ENCODE data around the gene DAPK3. TPM values are rescaled to one million over a fixed set of nuclear protein-coding genes. Genes with fewer than 3 reads are reported as not detected.
"Not testable (repeated sequence)": the region's sequence is repeated elsewhere in the genome, so short reads cannot be mapped to it uniquely, and the experiment has no call there.

The DAPK3 gene
- total RNA-seq, 1 experiment from 2014 or later = 121 TPM

DNA sequence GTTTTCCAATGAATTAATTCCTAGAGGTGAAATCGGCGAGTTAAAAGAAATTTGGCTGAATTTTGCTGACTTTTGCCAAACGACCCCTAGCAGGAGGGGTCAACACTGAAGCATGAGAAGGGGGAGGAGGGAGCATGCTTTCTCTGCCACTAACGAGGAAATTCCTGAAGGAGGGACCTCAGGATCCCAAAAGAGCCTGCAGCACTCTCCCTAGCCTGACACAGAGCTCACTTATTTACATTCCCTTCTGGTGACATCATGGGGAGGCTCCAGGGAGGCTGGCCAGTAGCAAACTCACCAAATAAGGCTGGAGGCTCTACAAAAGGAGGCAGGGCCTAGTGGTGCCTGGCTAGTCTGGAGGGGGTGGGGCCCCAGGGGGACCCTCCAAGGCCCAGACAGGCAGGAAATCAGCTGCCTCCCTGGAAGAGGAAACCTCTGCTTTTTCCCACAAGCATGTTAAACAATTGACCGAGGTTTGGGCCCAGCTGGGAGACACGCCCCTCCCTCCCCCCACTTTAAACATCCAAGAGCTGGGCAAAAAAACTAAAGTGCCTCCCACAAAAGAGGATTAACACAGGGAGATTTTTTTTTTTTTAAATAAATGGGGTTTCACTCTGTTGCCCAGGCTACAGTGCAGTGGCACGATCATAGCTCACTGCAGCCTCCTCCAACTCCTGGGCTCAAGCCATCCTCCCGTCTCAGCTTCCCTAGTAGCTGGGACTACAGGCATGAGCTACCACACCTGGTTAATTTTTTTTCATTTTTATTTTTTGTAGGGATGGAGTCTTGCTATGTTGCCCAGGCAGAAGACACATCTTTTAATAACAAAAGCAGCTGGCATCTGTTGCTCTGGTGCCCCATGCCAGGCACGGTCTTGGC, 2.1 kb downstream of the DAPK3 start:
- H3K4me1 ChIP-seq (ENCODE audit: insufficient read depth, low read length) = peaks cover 2% of the 10 kb centered on the region; the same call in 1 of the 2 replicates
- no peak overlapping the region for H2BK15ac ChIP-seq (ENCODE audit: low read depth, low read length)
- peaks cover 13% of the 10 kb centered on the region; the same call in 1 of the 2 replicates for H3K79me2 ChIP-seq (ENCODE audit: insufficient read depth, low read length)
- no peak overlapping the region for H2AK5ac ChIP-seq (ENCODE audit: insufficient read length, low read length)
- H3K23me2 ChIP-seq (ENCODE audit: insufficient read length, low read depth, low read length, poor library complexity, severe bottlenecking) = peaks cover 13% of the 10 kb centered on the region
- H4K5ac ChIP-seq (ENCODE audit: insufficient read length, low read depth, low read length) = no peak overlapping the region
- peak overlapping the region; percentile 38 for H3T11ph ChIP-seq (ENCODE audit: low read length)
- no peaks in the 10 kb centered on the region for H3K9me3 ChIP-seq (ENCODE audit: control insufficient read depth, low read depth, low read length)
- no peak overlapping the region for H3K14ac ChIP-seq (ENCODE audit: insufficient read depth, low read length)
- no peak overlapping the region for H2BK5ac ChIP-seq (ENCODE audit: insufficient read length, low read length)
- peaks cover 24 to 50% (median 49%) of the 10 kb centered on the region in 3 experiments; a peak in 6 of 7 replicates for H3K36me3 Mint-ChIP-seq (ENCODE audit: insufficient read depth in 1 of 3, low read depth in 3 of 3)
- H3K56ac ChIP-seq (ENCODE audit: insufficient read length, low read depth, low read length) = no peak overlapping the region
- H2BK20ac ChIP-seq (ENCODE audit: low read depth, low read length, poor library complexity, severe bottlenecking) = no peak overlapping the region
- no peak overlapping the region for H3K9ac ChIP-seq (ENCODE audit: extremely low read depth, insufficient read length, low read length)
- no peak overlapping the region for H4K91ac ChIP-seq (ENCODE audit: insufficient read length, low read depth, low read length)
- H3K27ac Mint-ChIP-seq = peak overlapping the region; percentile 98 to 99 (median 99)
- peak; percentile 99 for DNase-seq
- TF ChIP-seq, protein P1, sequence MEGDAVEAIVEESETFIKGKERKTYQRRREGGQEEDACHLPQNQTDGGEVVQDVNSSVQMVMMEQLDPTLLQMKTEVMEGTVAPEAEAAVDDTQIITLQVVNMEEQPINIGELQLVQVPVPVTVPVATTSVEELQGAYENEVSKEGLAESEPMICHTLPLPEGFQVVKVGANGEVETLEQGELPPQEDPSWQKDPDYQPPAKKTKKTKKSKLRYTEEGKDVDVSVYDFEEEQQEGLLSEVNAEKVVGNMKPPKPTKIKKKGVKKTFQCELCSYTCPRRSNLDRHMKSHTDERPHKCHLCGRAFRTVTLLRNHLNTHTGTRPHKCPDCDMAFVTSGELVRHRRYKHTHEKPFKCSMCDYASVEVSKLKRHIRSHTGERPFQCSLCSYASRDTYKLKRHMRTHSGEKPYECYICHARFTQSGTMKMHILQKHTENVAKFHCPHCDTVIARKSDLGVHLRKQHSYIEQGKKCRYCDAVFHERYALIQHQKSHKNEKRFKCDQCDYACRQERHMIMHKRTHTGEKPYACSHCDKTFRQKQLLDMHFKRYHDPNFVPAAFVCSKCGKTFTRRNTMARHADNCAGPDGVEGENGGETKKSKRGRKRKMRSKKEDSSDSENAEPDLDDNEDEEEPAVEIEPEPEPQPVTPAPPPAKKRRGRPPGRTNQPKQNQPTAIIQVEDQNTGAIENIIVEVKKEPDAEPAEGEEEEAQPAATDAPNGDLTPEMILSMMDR (conservative IDR thresholded peaks at IDR 0.05) = no peak
- H3K23ac ChIP-seq (ENCODE audit: insufficient read length, low read depth, low read length) = no peak overlapping the region
- H3K27me3 ChIP-seq (ENCODE audit: insufficient read depth, low read length) = no peaks in the 10 kb centered on the region
- H3K4me3 Mint-ChIP-seq = peak overlapping the region; percentile 94 to 95
- H3K4ac ChIP-seq (ENCODE audit: low read depth, low read length) = peak overlapping the region; percentile 49; the same call in 1 of the 2 replicates
- H3K27me3 Mint-ChIP-seq (ENCODE audit: low read depth) = peaks cover 2% of the 10 kb centered on the region
- peaks cover 22 to 34% of the 10 kb centered on the region in 2 experiments for H3K4me1 Mint-ChIP-seq
- H3K27ac ChIP-seq (ENCODE audit: insufficient read length, low read depth, low read length) = peak overlapping the region; percentile 38
- H2BK12ac ChIP-seq (ENCODE audit: insufficient read length, low read depth, low read length) = no peak overlapping the region
- H3K79me1 ChIP-seq (ENCODE audit: insufficient read depth, low read depth, low read length, poor library complexity, severe bottlenecking) = peaks cover 7% of the 10 kb centered on the region
- no peak overlapping the region for H4K8ac ChIP-seq (replicated peaks; ENCODE audit: insufficient read length, low read depth, low read length)
- H3K18ac ChIP-seq (ENCODE audit: insufficient read length, low read depth, low read length) = peak overlapping the region; percentile 75
- H2BK120ac ChIP-seq (ENCODE audit: low read depth, low read length, poor library complexity, severe bottlenecking) = peak overlapping the region; percentile 65
- no peaks in the 10 kb centered on the region for H3K9me3 Mint-ChIP-seq
- peak overlapping the region; percentile 96 for H3K4me2 ChIP-seq (ENCODE audit: insufficient read depth, insufficient read length, low read length)
- no peaks in the 10 kb centered on the region for H4K20me1 ChIP-seq (ENCODE audit: control insufficient read depth, insufficient read depth, insufficient read length)
- H2AFZ ChIP-seq (ENCODE audit: low read length) = no peak overlapping the region
- WGBS (ENCODE audit: extremely low coverage, insufficient read length, low lambda C conversion rate) = no CpG with 5 or more reads among the region's 9 CpGs

DNA sequence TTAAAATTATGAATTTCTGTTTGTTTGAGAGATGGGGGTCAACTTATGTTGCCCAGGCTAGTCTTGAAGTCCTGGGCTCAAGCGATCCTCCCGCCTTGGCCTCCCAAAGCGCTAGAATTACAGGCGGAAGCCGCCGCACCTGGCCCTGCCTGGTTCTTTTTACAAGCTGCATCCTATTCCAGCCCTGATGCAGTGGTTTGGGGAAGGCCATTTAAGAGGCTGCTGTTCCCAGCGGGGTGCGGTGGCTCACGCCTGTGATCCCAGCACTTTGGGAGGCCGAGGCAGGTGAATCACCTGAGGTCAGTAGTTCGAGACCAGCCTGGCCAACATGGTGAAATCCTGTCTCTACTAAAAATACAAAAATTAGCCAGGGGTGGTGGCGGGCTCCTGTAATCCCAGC, 2.9 kb downstream of the DAPK3 start:
- H2AK5ac ChIP-seq (ENCODE audit: insufficient read length, low read length); H4K20me1 ChIP-seq (ENCODE audit: control insufficient read depth, insufficient read depth, insufficient read length); H2BK5ac ChIP-seq (ENCODE audit: insufficient read length, low read length); H2BK12ac ChIP-seq (ENCODE audit: insufficient read length, low read depth, low read length); H3K23ac ChIP-seq (ENCODE audit: insufficient read length, low read depth, low read length); H3T11ph ChIP-seq (ENCODE audit: low read length); H3K9me3 ChIP-seq (ENCODE audit: control insufficient read depth, low read depth, low read length); H4K5ac ChIP-seq (ENCODE audit: insufficient read length, low read depth, low read length); H3K4me2 ChIP-seq (ENCODE audit: insufficient read depth, insufficient read length, low read length); H3K79me1 ChIP-seq (ENCODE audit: insufficient read depth, low read depth, low read length, poor library complexity, severe bottlenecking); H2BK15ac ChIP-seq (ENCODE audit: low read depth, low read length); H4K8ac ChIP-seq (replicated peaks; ENCODE audit: insufficient read length, low read depth, low read length); H3K56ac ChIP-seq (ENCODE audit: insufficient read length, low read depth, low read length); H3K27me3 ChIP-seq (ENCODE audit: insufficient read depth, low read length); H3K27me3 Mint-ChIP-seq (ENCODE audit: low read depth); H2AFZ ChIP-seq (ENCODE audit: low read length); H3K4me1 ChIP-seq (ENCODE audit: insufficient read depth, low read length); H3K9ac ChIP-seq (ENCODE audit: extremely low read depth, insufficient read length, low read length); H3K9me3 Mint-ChIP-seq: not testable (repeated sequence)
- peak overlapping the region in 1 of 2 experiments; percentile 95; a peak in 1 of 5 replicates for H3K4me3 Mint-ChIP-seq
- Histone ChIP-seq H3K27ac (ENCODE audit: insufficient read length, low read depth, low read length) (peak overlapping the region; percentile 33), H2BK120ac (ENCODE audit: low read depth, low read length, poor library complexity, severe bottlenecking) (peak overlapping the region; percentile 65), H2BK20ac (ENCODE audit: low read depth, low read length, poor library complexity, severe bottlenecking) (peak overlapping the region; percentile 85), H4K91ac (ENCODE audit: insufficient read length, low read depth, low read length) (peak overlapping the region; percentile 54), H3K18ac (ENCODE audit: insufficient read length, low read depth, low read length) (peak overlapping the region; percentile 33), H3K23me2 (ENCODE audit: insufficient read length, low read depth, low read length, poor library complexity, severe bottlenecking) (peaks cover 13% of the 10 kb centered on the region), H3K14ac (ENCODE audit: insufficient read depth, low read length) (peak overlapping the region; percentile 69; the same call in 1 of the 2 replicates), H3K79me2 (ENCODE audit: insufficient read depth, low read length) (peaks cover 13% of the 10 kb centered on the region; the same call in 1 of the 2 replicates), H3K4ac (ENCODE audit: low read depth, low read length) (peak overlapping the region; percentile 49; the same call in 1 of the 2 replicates)
- peaks cover 29 to 58% (median 58%) of the 10 kb centered on the region in 3 experiments; a peak in 6 of 7 replicates for H3K36me3 Mint-ChIP-seq (ENCODE audit: insufficient read depth in 1 of 3, low read depth in 3 of 3)
- peak; percentile 26 for DNase-seq
- H3K27ac Mint-ChIP-seq = peak overlapping the region; percentile 92 to 98 (median 98); a peak in 5 of 7 replicates
- no CpG with 5 or more reads among the region's 12 CpGs for WGBS (ENCODE audit: extremely low coverage, insufficient read length, low lambda C conversion rate)
- H3K4me1 Mint-ChIP-seq = peaks cover 22 to 34% of the 10 kb centered on the region in 2 experiments
